ENCODE results near the gene ROS1.
"Not testable (repeated sequence)": the region's sequence is repeated elsewhere in the genome, so short reads cannot be mapped to it uniquely, and the experiment has no call there.

The ROS1 gene

DNA sequence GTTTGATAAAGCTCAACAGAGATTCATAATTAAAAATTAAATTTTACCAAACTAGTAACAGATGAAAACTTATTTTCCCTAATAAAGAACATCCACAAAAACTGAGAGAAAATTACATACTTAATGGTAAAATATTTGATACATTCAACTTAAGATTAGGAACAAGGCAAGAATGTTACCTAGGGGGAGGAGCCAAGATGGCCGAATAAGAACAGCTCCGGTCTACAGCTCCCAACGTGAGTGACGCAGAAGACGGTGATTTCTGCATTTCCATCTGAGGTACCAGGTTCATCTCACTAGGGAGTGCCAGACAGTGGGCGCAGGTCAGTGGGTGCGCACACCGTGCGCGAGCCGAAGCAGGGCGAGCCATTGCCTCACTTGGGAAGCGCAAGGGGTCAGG lies 181.2 kb downstream of the ROS1 start:
- not testable (repeated sequence) for H3K4me3 ChIP-seq (ENCODE audit: low read length)

More for the DNA sequence above, 181.2 kb downstream of the ROS1 start:
- DNase-seq (ENCODE audit: low read depth, low spot score): not testable (repeated sequence)

Data from Jurkat, Clone E6-1 (cell line).